HG03460 (cell line): ENCODE results near the gene PLXNC1.

ENCODE experiments used
- ATAC-seq: cut with Tn5 transposase; IDR thresholded peaks from one replicate; pipeline ENCODE4 v1.9.1; 2021; ENCODE audit not compliant: unreplicated experiment

The PLXNC1 gene

DNA sequence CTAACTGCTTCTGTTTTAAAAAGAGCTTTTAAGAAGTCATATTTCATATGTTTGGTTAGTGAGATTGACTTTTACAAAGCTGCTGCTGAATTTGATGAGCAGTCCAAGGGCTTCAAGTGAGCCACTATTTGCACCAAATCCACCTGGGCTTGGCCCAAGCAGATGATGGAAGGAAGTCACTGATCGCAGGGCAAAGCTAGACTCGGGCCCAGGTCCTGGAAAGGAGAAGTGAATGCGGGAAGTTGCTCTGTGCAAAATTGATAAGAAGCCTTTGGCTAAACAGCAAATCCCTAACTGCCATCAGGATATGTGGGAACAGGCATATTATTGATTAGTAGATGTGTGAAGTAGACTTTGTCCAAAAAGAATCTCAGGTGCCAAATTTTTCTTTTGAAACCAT, 30.5 kb downstream of the PLXNC1 start:
- ATAC-seq, result no peak

DNA sequence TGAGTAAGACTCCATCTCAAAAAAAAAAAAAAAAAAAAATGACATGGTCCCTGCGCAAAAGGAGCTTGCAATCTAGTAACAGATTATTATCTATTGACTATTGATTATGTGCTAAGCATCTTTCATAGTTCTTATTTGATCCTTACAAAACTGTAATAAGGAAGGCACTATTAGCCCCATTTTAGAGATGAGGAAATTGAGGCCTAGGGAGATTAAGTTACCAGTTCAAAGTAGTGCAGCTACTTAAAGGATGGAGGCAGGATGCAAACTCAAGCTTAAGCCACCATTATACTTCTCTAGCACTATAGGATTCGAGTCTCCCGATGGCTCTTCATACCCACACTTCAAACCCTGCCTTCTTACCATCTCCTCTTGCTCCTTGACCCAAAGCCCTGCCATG, 31.3 kb downstream of the PLXNC1 start:
- ATAC-seq, result no peak

DNA sequence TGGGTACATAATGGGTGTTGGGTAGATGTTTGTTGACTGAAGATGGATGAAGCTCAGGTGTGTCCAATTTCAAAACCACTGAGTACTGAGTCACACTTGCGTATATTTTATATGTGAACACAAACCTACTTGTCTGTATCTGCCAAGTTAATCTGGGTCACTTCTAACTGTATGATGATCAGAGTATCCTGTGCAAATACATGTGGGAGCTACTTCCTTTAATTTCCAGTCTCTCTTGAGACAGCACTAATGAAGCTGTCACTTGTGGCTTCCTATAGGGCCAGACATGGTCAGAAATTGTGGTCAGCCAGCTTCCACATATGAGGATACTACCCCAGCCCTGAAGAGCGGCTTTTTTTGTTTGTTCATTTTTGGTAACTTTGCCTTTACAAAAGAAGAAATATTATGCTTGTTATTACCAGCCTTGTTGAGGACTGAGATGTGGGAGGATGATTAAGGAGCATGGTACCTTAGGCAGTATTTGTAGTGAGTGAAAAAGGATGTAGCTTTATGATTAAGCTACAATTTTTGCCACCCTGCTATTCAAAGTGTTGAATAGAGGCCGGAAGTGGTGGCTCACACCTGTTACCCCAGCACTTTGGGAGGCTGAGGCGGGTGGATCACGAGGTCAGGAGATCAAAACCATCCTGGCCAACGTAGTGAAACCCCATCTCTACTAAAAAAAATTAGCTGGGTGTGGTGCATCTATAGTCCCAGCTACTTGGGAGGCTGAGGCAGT, 32.4 kb downstream of the PLXNC1 start:
- ATAC-seq, result no peak

DNA sequence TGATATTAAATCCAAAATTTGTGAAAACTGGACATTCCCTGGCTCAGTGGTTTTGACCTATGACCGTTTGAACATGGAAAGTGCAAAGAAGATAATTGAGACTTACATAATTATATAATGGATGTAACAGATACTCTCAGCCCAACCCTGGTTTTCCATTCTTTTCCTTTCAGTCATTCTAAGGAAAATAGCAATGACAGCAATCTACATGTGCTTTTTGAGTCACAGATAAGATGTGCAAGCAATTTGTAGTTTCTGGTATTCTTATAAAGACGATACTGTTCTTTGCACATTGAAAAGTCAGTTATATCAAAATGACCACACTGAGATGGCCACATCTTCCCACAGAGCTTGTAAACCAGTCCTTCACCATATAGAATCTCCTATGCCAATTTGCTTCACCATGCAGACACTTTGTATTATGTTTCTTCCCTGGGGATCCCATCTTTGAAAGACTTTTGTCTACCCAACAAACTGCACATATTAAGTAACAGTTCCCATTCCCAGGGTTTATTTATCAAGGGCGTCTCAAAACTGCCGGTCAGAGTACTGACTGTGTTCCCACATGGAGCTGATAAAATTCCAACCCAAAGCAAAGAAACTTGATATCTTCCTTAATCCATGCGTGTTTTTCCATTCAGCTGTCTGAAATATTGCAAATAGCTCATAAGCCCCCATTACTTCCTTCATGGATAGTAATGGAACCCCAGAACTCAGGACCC, 34.8 kb downstream of the PLXNC1 start:
- no peak for ATAC-seq

DNA sequence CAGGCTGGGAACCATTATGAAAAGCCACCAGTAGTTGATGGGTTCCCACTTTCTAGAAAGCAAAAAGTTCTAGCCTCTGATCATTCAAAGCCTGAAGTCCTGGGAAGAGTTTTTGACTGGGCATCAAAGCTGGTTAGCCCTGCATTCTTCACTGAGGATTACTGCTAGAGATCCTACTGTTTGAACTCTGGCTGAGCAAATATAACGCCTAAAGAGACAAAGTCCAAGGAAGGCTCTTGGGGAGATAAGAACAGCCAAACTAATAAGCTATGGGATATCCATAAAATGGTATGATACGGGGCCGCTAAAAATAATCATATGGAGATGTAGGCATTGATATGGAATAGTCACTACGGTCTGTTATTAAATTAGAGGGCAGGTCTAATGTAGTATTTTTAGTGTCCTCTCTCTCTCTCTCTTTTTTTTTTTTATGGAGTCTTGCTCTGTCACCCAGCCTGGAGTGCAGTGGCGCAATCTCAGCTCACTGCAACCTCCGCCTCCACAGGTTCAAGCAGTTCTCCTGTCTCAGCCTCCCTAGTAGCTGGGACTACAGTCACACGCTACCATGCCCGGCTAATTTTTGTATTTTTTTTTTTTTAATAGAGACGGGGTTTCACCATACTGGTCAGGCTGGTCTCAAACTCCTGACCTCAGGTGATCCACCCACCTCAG, 35.5 kb downstream of the PLXNC1 start:
- ATAC-seq, result no peak

DNA sequence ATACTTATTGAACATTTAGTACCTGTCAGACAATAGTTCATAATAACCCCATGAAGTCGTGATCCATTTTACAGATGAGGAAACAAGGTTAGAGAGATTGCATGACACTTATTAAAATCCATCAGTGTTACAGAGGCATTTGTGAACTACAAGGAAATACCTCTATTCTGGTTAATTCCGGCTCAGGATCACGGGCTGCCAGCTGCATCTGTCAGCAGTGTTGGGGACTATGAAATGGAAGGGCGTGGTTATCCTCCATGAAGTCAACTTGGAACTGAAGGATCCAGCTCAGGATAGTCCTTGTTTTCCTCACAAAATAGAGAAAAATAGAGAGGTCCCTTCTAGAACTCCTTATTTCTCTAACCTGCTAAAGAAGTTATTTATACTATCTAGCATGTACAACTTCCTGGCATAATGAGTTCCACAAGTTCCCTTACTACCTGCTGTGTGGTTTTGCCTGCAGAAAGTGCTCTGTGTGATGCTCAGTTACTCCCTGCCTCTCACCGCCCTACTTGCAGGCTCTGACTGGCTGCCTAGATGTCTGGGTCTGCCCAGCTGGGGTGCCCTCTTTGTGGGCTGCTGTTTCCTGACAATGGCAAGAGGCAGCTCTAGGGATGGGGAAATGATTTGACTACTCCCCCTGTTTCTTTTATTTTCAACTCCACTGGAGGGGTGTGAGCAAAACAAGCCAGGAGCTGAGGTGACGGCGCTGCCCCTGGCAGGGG, 36.8 kb downstream of the PLXNC1 start:
- no peak for ATAC-seq

DNA sequence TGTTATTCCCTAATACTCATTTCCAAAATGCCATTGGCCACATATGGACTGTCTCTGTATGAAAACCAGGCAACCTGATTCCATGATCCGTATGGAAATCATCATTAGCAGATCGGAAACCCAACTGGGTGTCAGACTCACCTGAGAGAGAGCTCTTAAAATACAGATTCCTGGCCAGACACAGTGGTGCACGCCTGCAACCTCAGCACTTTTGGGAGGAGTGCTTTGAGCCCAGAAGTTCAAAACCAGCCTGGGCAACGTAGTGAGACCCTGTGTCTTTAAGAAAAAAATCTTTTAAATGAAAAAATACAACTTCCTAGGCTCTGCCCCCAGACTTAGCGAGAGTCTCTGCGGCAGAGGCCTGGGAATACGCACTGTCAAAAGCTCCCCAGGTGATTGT, 37.4 kb downstream of the PLXNC1 start:
- no peak for ATAC-seq

DNA sequence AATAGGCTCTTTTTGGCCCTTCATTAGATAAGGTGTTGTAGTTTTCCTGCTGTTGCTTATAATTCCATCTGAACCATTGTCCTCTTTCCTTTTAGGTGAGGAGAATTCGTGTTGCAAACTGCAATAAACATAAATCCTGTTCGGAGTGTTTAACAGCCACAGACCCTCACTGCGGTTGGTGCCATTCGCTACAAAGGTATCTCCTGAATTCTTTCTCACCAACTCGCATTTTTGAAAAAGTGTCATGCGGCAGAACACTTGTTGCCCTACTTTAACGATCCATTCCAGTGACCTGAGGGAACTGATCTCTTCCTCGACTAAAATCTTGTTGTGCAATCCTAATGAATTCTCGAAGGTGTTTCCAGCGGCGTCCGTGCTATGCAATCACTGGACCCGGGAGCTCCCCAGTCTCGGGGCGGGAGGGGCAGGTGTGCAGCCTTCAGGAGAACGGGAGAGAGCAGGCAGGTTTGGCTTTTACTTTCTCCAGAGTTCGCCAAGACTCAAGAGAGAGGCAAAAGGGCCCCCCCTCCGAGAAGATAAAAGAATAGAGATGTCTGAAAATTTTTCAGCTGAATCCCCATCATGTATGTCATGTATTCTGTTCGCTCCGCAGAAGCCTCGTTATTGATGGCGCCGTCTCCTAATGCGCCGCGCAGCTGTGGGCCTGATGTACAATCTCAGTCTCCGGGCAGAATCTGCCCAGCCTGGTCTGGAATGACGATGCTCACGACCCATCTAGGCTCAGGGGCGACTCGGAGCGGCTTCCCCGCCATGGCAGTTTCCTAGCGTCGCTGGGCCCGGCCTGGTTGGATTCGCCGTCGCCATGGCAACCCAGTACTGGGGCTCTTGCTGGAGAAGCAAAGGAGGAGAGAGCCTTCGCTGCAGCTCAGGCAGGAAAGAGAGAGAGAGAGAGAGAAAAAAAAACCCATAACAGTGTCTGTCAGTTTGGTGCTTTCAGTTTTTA, 38.2 kb downstream of the PLXNC1 start:
- no peak for ATAC-seq

DNA sequence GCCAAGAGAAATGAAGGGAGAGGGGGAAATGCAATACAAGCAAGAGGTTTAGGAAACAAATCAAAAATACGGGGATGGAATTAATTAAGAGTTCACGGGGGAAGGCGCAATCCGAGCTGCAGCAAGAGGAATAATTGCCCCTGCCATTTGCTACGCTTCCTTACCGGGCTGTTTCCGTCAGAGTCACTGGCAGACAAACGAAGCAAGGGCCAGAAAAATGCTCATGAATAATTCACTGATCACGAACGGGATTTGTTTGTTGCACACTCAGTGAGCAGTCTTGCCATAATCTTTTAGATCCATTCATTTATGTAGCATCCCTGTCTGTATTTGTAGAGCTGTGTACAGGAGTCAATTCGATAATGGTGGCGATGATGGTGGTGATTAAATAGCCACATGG, 39.0 kb downstream of the PLXNC1 start:
- ATAC-seq, result no peak

DNA sequence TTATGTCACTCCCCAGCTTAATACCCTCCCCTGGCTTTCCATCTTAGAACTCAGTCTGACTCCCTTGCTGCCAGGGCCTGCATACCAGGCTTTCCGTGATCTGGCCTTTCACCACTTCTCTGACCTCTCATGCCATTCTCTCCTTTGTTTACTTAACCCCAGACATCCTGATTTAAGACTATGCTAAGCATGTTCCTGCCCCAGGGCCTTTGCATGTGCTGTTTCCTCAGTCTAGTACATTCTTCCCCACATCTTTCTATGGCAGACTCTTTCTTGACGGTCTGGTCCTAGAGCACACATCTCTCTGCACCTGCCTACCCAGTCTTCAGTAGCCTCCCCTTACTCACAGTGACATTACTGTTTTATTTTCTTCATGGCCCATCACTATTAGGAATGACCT, 42.2 kb downstream of the PLXNC1 start:
- ATAC-seq, result no peak

DNA sequence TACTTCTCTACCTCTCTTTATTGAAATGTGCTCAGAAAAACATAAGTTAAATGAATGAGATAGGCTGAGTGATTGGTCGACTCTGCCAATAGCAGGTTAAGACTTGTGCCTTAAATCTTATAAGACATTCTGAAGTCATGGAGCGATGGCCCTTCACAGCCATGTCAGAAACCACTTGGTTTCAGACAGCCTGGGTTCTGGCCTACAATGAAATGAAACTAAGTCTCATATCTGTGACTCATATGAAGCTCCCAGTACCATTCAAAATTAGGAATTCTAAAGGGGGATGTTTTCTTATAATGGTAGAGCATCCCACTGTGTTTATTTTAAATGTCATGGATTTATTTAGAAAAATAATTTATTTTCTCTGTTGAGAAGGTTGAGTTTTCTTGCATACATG, 42.6 kb downstream of the PLXNC1 start:
- ATAC-seq, result peak; percentile 62

DNA sequence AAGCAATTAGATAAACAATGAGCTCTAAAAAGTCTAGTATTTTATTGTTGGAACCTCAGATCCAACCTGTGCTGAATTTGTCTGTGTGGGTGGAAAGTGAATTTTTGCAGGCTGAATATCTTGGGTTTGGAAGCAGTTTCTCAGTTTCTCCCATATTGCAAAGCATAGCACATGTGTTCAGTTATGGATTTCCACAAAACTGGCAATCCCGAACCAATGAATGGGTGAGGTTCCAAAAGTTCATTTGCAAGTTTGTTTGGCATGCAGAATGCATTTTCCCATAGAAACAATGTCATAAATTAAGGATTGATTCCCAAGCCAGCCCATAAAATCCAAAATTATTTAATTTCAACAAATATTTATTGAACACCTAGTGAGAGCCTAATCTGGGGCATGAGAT, 43.4 kb downstream of the PLXNC1 start:
- no peak for ATAC-seq

DNA sequence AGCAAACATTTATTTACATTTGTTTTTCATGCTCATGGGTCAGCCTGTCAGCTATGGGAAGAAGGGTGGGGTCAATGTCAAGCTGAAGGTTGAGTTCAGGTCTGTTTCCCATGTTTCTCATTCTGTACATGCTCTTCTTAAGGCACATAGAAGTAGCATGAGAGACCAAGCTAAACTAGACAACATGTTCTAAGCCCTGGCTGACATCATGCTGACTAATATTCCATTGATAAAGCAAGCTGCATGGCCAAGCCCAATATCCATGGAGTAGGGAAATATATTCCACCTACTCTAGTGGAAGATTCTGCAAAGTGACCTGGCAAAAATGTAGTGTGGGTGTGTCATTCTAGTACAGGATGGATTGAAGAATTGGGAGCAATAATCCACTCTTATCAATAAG, 44.1 kb downstream of the PLXNC1 start:
- ATAC-seq, result no peak

DNA sequence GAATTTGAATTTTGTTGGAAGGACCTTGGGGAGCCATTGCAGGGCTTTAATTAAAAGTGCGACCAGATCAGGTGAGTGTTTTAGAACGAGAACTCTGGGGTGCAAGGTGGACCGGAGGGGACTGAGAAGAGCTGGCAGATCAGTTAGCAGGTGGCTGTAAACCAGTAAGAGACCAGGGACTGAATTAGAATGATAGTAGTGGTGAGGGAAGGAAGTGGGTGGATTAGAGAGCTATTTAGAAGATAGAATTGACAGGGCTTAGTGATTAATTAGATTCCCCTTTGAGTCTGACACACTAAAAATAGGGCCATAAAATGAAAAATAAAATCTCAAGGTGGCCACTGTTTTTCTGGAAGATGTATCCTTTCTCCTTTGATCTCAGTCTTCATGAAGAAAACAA, 44.8 kb downstream of the PLXNC1 start:
- peak; percentile 59 for ATAC-seq

DNA sequence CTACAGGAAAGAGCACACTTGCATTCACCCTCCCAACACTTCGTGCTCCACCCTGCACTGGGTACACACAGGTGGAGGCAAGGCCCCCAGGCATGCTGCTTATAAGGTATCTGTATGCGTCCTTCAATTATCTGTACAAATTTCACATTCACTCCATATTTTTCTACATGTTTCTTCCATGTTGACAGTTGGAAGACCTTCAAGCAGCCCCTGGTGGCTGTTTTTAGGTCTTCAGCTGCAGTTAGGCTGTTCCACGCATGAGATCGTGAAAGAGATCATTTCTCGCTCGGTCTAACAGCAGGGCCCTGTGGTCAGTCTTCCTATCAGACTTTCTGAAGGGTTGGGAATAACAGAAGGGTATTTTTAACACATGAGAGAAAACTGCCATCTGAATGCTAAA, 47.1 kb downstream of the PLXNC1 start:
- no peak for ATAC-seq

DNA sequence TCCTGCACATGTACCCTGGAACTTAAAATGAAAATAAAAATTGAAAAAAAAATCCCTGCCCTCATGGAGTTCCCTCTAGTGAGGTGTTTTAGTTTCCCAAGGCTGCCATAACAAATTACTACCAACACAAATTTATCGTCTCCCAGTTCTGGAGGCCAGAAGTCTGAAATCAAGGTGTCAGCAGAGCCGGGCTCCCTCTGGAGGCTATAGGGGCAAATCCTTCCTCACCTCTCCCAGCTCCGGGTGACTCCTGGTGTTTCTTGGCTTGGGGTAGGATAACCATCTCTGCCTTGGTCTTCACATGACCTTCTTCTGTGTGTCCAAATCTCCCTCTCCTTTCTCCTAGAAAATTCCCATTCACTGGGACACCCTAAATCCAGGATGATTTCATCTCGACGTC, 50.1 kb downstream of the PLXNC1 start:
- no peak for ATAC-seq

DNA sequence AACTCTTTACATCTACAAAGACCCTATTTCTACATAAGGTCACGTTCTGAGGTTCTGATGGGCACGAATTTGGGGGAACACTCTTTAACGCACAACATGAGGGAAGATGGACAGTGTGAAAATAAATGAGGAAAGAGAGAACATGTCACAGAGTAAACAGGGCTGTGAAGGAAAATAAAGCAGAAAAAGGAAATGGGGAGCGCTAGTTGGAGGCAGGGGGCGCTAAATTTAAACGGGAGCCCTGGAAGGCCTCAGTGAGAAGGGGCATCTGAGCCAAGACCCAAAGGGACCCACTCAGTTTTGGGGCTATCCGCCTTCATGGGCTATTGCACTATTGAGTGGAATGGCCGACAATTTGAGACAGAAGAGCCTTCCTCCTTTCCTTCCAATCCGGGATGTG, 50.5 kb downstream of the PLXNC1 start:
- ATAC-seq, result no peak

DNA sequence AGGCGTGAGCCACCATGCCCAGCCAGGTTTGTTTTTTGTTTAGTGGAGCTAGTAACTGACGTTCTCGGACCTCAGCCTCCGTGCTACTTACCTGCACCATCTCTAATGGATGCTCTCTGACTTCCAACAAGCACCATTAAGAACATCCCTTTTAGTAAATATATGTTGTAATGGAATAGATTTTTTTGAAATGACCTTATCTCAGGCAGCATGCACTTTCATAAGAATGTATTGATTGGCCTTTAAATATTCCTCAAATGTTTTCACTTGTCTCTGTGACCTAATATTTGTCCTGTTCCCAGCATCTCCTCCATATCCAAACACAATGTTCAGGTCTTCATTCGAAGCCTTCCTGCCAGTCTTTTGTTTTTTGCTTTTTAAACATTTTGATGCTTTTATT, 51.7 kb downstream of the PLXNC1 start:
- no peak for ATAC-seq

DNA sequence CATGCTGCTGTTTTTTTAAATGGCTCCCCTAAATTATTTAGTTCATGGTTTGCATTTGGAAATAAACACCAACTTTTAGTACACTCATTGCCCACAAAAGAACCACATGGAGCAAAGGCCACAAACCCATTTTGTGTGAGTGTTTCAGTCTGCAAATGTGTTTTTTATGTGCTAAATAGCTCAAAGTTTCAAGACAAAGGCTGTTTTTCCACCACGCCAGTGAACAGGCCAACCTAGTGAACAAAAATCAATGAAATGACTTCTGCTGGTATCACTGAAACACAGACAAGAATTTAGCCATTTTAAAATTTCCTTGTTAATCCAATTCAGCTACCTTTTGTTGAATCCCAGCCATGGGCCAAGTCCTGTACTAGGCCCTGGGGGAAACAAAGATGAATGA, 52.3 kb downstream of the PLXNC1 start:
- ATAC-seq, result no peak
